HepG2 (cell line): Measurements from ENCODE around the gene TPPP3. TPM values are rescaled to one million over a fixed set of nuclear protein-coding genes. Genes with fewer than 3 reads are reported as not detected.

Experiments used
- CBFB ChIP-seq: sonication (generic); formaldehyde crosslinking; IDR thresholded peaks from 2 replicates; pipeline ENCODE4 v1.4.0; 2020; ENCODE audit warnings: missing genetic modification reagents
- CEBPB ChIP-seq: IDR thresholded peaks from 2 replicates; pipeline ENCODE4 v1.6.1; 2011; ENCODE audit warnings: low read depth, low read length, improper control_type of control experiment, borderline replicate concordance
- CENPT ChIP-seq: sonication (generic); formaldehyde crosslinking; IDR thresholded peaks from 2 replicates; pipeline ENCODE4 v1.8.0; 2022; ENCODE audit warnings: low read depth, mild to moderate bottlenecking, moderate library complexity, missing genetic modification reagents
- ZBTB40 ChIP-seq, 2 experiments: fragments of 450-650 bp in 1 of 2; sonication (generic) in 1 of 2; formaldehyde crosslinking in 1 of 2; IDR thresholded peaks; 2 replicates each; pipeline versions ENCODE4 v1.6.1 to v1.8.0; 2016 to 2022; ENCODE audit warnings: antibody characterized with exemption in 1 of 2, mild to moderate bottlenecking in 1 of 2, missing genetic modification reagents in 1 of 2
- ZNF326 ChIP-seq: sonication (generic); formaldehyde crosslinking; IDR thresholded peaks from 2 replicates; pipeline ENCODE4 v1.4.0; 2020; ENCODE audit warnings: missing genetic modification reagents, borderline replicate concordance
- polyA plus RNA-seq, 8 experiments: library from polyadenylated mRNA; depleted of rRNA in 3 of 8; stranded (reverse) in 7 of 8; unstranded in 1 of 8; fragments of >200 nt; fragmentation: Illumina TruSeq in 4 of 8; extraction: Trizol in 4 of 8; gene quantifications; 2 replicates each; pipeline versions ENCODE4 v1.2.1 to v1.2.3, GENCODE V29; 2011 to 2016; ENCODE audit warnings: low read depth in 4 of 8, missing spikeins in 1 of 8, mixed read lengths in 1 of 8; ENCODE audit not compliant: insufficient read depth in 1 of 8
- total RNA-seq, 5 experiments: library from RNA; depleted of rRNA; stranded (reverse); fragments of >200 nt; fragmentation: Illumina TruSeq; extraction: Trizol; gene quantifications; 2 replicates each; pipeline ENCODE4 v1.2.3, GENCODE V29; 2016; ENCODE audit warnings: low read depth in 1 of 5

TPPP3 gene
- total and polyA plus RNA-seq, 2 of the 13 experiments (the other 11 are each of a cell fraction or from before 2014, with no cell fraction given): 0.16 to 0.44 TPM

GRCh38 chr16:67436640-67437193, 43.4 kb upstream of the TPPP3 start (continued):
- no peak for TF ChIP-seq CBFB (CRISPR knock-in tag)
- no peak for TF ChIP-seq CENPT (CRISPR knock-in tag)
- TF ChIP-seq ZNF326: no peak
- no peak for TF ChIP-seq CEBPB
- TF ChIP-seq ZBTB40 (IDR thresholded peaks at IDR 0.05): no peak
- no peak for TF ChIP-seq ZBTB40 (CRISPR knock-in tag; IDR thresholded peaks at IDR 0.05)
